Hepatocyte (in vitro differentiated cells): ENCODE results near the gene ZNRF3.

Experiments used
- CTCF ChIP-seq: fragments of 200-600 bp; sonication (generic); IDR thresholded peaks from 2 replicates; pipeline ENCODE4 v1.5.1; 2016; ENCODE audit warnings: antibody characterized with exemption, mild to moderate bottlenecking; ENCODE audit not compliant: poor library complexity
- EZH2 ChIP-seq: fragments of 200-600 bp; sonication (generic); IDR thresholded peaks from 2 replicates; pipeline ENCODE4 v1.6.1; 2016; ENCODE audit warnings: antibody characterized with exemption, mild to moderate bottlenecking, borderline replicate concordance

GRCh38 chr22:29014773-29015172 is 131.4 kb downstream of the ZNRF3 start:
- TF ChIP-seq CTCF (no peak), EZH2 (no peak)
